ENCODE measurements around the gene PRKAG2. TPM values are rescaled to one million over a fixed set of nuclear protein-coding genes. Genes with fewer than 3 reads are reported as not detected.

PRKAG2 gene
- total and polyA plus RNA-seq, 8 donors = 19.9 to 302 (median 60.9) TPM

DNA sequence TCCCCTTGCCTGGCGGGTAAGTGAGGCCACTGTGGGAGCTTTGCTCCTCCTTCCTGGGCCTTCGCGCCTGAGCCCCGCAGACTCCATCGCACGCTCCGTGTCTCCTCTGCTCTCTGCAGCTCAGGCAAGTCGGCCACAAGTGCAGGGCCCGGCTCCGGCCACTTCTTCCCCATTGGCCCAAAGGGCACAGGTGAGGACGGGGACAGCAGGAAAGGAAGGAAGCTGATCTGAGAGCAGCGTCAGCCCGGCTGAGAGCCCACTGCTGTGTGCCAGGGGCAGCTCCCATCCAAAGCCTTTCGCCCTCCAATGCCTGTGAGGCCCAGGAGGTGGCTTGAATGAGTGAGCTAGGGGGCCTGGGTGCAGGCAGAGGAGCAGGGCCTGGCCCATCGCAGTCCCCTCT lies 323.6 kb downstream of the PRKAG2 start:
- peaks cover 6 to 36% (median 33%) of the 10 kb centered on the region in 4 donors for H3K36me3 ChIP-seq
- H3K27ac ChIP-seq = peak overlapping the region in 2 of 5 donors; percentile 16 to 74
- intact Hi-C loops (cut with DNase I; ENCODE audit: low total_unique reads) = no loop called here
- TF ChIP-seq EP300 (IDR thresholded peaks at IDR 0.05) (no peak), POLR2AphosphoS5 (IDR thresholded peaks at IDR 0.05) (no peak), POLR2A (IDR thresholded peaks at IDR 0.05) (no peak)
- TF ChIP-seq, protein P1, sequence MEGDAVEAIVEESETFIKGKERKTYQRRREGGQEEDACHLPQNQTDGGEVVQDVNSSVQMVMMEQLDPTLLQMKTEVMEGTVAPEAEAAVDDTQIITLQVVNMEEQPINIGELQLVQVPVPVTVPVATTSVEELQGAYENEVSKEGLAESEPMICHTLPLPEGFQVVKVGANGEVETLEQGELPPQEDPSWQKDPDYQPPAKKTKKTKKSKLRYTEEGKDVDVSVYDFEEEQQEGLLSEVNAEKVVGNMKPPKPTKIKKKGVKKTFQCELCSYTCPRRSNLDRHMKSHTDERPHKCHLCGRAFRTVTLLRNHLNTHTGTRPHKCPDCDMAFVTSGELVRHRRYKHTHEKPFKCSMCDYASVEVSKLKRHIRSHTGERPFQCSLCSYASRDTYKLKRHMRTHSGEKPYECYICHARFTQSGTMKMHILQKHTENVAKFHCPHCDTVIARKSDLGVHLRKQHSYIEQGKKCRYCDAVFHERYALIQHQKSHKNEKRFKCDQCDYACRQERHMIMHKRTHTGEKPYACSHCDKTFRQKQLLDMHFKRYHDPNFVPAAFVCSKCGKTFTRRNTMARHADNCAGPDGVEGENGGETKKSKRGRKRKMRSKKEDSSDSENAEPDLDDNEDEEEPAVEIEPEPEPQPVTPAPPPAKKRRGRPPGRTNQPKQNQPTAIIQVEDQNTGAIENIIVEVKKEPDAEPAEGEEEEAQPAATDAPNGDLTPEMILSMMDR (IDR thresholded peaks at IDR 0.05) = no peak
- 71 to 79% (median 76%) methylated on average over 15 of the region's 15 CpGs for WGBS, 5 donors
- no peak overlapping the region for H3K4me3 ChIP-seq
- H3K27me3 ChIP-seq = no peaks in the 10 kb centered on the region
- peaks cover 9 to 31% (median 23%) of the 10 kb centered on the region in 4 donors for H3K4me1 ChIP-seq
- H3K9me3 ChIP-seq = no peaks in the 10 kb centered on the region
- DNase-seq = no peak

DNA sequence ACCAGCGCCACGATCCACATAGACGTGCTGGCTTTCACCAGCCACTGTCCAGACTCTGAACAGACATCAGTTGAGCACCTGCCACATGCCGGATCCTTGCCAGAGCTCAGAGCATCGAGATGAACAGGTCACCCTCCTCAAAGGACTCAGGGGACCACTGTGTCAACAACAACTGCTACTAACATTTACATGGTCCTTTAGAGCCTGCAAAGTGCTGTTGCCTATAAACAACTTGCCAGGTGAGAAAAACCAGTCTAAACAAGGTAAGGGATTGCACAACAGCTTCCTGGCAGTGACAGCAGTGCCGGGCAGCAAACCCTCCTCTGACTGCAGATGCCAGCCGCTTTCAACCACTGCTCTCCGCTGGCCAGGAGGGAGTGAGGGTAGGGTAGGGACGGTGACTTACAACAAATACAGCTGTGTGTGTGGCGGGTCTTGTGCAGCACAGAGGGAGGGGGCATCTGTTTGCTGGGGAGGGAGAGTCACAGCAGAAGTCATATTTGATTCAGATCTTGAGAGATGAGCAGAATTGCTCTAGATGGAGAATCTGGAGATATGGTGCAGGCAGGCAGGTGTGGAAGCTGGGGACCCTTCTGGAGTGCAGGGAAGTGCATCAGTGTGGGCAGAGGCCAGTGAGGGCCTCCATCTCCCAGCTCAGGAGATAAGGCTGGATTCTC lies 324.4 kb downstream of the PRKAG2 start:
- H3K27ac ChIP-seq = peak overlapping the region in 3 of 5 donors; percentile 25 to 74 (median 36)
- intact Hi-C loops (cut with DNase I; ENCODE audit: low total_unique reads) = no loop called here
- H3K9me3 ChIP-seq = no peaks in the 10 kb centered on the region
- peak; percentile 70 to 78 for DNase-seq
- no peak for TF ChIP-seq POLR2A (IDR thresholded peaks at IDR 0.05)
- TF ChIP-seq POLR2AphosphoS5 (IDR thresholded peaks at IDR 0.05) = peak; percentile 53 to 90 (median 78)
- TF ChIP-seq, protein P1 (IDR thresholded peaks at IDR 0.05) = no peak
- TF ChIP-seq EP300 (IDR thresholded peaks at IDR 0.05) = peak; percentile 93
- 26 to 43% (median 39%) methylated on average over 8 to 10 of the region's 10 CpGs for WGBS, 5 donors
- H3K4me1 ChIP-seq = peaks cover 9 to 31% (median 23%) of the 10 kb centered on the region in 4 donors
- no peak overlapping the region for H3K4me3 ChIP-seq
- peaks cover 6 to 28% (median 25%) of the 10 kb centered on the region in 4 donors for H3K36me3 ChIP-seq
- H3K27me3 ChIP-seq = no peaks in the 10 kb centered on the region

DNA sequence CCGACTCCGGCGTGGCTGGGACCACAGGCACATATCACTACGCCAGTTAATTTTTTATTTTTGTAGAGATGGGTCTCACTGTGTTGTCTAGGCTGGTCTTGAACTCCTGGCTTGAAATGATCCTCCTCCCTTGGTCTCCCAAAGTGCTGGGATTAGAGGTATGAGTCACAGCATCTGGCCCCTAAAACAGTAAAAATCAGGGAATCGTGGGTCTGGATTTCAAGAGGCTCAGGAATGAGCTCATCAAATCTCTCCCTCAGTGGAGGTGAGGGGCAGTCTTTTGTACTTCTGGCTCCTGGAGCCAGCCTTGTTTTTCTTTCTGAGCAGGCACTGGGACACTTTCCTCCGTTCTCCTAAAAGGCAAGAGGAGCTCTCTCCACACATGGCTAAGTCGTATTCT lies 325.1 kb downstream of the PRKAG2 start:
- intact Hi-C loops (cut with DNase I; ENCODE audit: low total_unique reads) = no loop called here
- no peak for DNase-seq
- H3K27me3 ChIP-seq = no peaks in the 10 kb centered on the region
- H3K4me1 ChIP-seq = peaks cover 9 to 31% (median 23%) of the 10 kb centered on the region in 4 donors
- H3K9me3 ChIP-seq = no peaks in the 10 kb centered on the region
- WGBS, 5 donors = 71 to 89% (median 82%) methylated on average over 7 of the region's 7 CpGs
- TF ChIP-seq POLR2A (IDR thresholded peaks at IDR 0.05) = no peak
- no peak for TF ChIP-seq POLR2AphosphoS5 (IDR thresholded peaks at IDR 0.05)
- no peak for TF ChIP-seq EP300 (IDR thresholded peaks at IDR 0.05)
- peak overlapping the region in 3 of 5 donors; percentile 25 to 74 (median 36) for H3K27ac ChIP-seq
- H3K4me3 ChIP-seq = no peak overlapping the region
- peaks cover under 1 to 22% (median 18%) of the 10 kb centered on the region in 4 donors for H3K36me3 ChIP-seq

DNA sequence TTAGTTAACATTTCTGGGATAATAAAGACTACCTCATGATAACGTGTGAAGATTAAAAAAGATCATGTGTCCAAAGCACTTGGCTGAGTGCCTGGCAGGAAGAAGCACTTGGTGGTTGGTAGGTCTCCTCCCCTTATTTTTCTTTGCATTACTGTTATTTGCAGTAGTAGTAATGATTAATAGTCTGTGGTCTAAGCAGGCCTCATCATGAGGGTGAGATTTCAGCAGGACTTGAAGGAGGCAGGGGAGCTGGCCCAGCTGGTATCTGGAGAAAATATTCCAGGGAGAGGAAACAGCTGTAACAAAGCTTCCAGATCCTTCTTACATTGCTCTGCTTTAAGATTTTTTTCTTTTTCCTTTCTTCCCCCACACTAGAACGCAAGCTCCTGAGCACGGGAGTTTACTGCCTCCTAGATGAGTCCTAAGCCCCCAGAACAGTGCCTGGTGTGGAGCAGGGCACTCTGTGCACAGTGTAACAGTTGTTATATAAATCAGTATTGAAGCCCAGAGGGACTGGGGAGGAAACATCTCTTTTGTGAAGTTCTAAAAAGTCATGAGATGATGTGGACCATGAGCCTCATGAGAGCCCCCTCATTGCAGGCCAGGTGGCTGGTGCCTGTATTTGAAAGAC lies 326.1 kb downstream of the PRKAG2 start:
- WGBS, 5 donors = 20 to 29% (median 25%) methylated on average over 3 of the region's 3 CpGs

More for the DNA sequence above, 326.1 kb downstream of the PRKAG2 start:
- no peak overlapping the region for H3K4me3 ChIP-seq
- intact Hi-C loops (cut with DNase I; ENCODE audit: low total_unique reads) = no loop called here
- DNase-seq = peak; percentile 48 to 81
- TF ChIP-seq POLR2AphosphoS5 (IDR thresholded peaks at IDR 0.05) = no peak
- TF ChIP-seq POLR2A (IDR thresholded peaks at IDR 0.05) = no peak
- TF ChIP-seq, protein P1 (IDR thresholded peaks at IDR 0.05) = no peak
- no peak for TF ChIP-seq EP300 (IDR thresholded peaks at IDR 0.05)
- H3K36me3 ChIP-seq = peaks cover 0 to 13% (median 10%) of the 10 kb centered on the region in 4 donors
- no peaks in the 10 kb centered on the region for H3K9me3 ChIP-seq
- no peaks in the 10 kb centered on the region for H3K27me3 ChIP-seq
- peaks cover 9 to 31% (median 23%) of the 10 kb centered on the region in 4 donors for H3K4me1 ChIP-seq
- H3K27ac ChIP-seq = peak overlapping the region in 1 of 5 donors; percentile 74
